Mesothelial cell of epicardium (in vitro differentiated cells): Measurements from ENCODE around the gene DGCR2. TPM values are rescaled to one million over a fixed set of nuclear protein-coding genes. Genes with fewer than 3 reads are reported as not detected.
"Not testable (repeated sequence)": the region's sequence is repeated elsewhere in the genome, so short reads cannot be mapped to it uniquely, and the experiment has no call there.

Experiments
- DNase-seq, 2 experiments: peaks; one replicate each; pipeline ENCODE4 v3.0.0; 2021; ENCODE audit warnings: low spot score in 2 of 2; ENCODE audit not compliant: unreplicated experiment in 2 of 2
- H3K27ac Mint-ChIP-seq: 2 replicates; pipeline ENCODE4 v1.8.0; 2021; ENCODE audit warnings: mixed read lengths
- H3K27me3 Mint-ChIP-seq: 2 replicates; pipeline ENCODE4 v1.8.0; 2021; ENCODE audit warnings: low read depth, mixed read lengths
- H3K36me3 Mint-ChIP-seq: 2 replicates; pipeline ENCODE4 v1.8.0; 2021; ENCODE audit warnings: mixed read lengths
- H3K4me1 Mint-ChIP-seq: 2 replicates; pipeline ENCODE4 v1.8.0; 2021; ENCODE audit warnings: mixed read lengths
- H3K4me3 Mint-ChIP-seq: 2 replicates; pipeline ENCODE4 v1.8.0; 2021; ENCODE audit warnings: mild to moderate bottlenecking, moderate library complexity, mixed read lengths
- H3K9me3 Mint-ChIP-seq: 2 replicates; pipeline ENCODE4 v1.8.0; 2021; ENCODE audit warnings: mixed read lengths
- total RNA-seq: library from RNA; stranded (reverse); gene quantifications from 3 replicates; pipeline ENCODE4 v1.2.1, GENCODE V29; 2021
- TF ChIP-seq, protein P1 (sequence below): fragments of 200-600 bp; sonication (generic); IDR thresholded peaks from one replicate; pipeline ENCODE4 v1.5.0; 2021; ENCODE audit warnings: antibody characterized with exemption; ENCODE audit not compliant: unreplicated experiment

The DGCR2 gene
- total RNA-seq, 1 donor from 2014 or later, result 78.3 TPM

DNA sequence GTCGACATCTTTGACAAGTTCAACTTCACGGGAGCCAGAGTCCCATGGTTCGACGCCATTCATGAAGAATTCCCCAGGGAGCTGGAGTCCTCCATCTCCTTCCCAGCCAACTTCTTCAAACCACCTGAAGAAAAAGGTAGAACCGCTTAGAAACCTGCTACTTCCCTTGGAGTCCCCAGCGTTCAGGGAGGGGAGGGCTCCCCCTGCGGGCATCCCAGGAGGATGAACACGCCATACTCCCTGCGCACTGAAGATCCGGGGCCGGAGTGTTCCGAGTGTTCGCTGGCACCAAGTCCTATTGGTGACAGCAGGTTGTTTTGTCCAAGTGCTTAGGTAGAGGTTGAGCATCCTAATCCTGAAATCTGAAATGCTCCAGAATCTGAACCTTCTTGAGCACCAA lies 134.4 kb downstream of the DGCR2 start:
- DNase-seq, result no peak
- TF ChIP-seq, protein P1, sequence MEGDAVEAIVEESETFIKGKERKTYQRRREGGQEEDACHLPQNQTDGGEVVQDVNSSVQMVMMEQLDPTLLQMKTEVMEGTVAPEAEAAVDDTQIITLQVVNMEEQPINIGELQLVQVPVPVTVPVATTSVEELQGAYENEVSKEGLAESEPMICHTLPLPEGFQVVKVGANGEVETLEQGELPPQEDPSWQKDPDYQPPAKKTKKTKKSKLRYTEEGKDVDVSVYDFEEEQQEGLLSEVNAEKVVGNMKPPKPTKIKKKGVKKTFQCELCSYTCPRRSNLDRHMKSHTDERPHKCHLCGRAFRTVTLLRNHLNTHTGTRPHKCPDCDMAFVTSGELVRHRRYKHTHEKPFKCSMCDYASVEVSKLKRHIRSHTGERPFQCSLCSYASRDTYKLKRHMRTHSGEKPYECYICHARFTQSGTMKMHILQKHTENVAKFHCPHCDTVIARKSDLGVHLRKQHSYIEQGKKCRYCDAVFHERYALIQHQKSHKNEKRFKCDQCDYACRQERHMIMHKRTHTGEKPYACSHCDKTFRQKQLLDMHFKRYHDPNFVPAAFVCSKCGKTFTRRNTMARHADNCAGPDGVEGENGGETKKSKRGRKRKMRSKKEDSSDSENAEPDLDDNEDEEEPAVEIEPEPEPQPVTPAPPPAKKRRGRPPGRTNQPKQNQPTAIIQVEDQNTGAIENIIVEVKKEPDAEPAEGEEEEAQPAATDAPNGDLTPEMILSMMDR, result no peak
- Mint-ChIP-seq H3K27ac (no peak overlapping the region), H3K27me3 (no peaks in the 10 kb centered on the region), H3K4me3 (no peak overlapping the region), H3K4me1 (no peaks in the 10 kb centered on the region), H3K9me3 (no peaks in the 10 kb centered on the region), H3K36me3 (no peaks in the 10 kb centered on the region)

DNA sequence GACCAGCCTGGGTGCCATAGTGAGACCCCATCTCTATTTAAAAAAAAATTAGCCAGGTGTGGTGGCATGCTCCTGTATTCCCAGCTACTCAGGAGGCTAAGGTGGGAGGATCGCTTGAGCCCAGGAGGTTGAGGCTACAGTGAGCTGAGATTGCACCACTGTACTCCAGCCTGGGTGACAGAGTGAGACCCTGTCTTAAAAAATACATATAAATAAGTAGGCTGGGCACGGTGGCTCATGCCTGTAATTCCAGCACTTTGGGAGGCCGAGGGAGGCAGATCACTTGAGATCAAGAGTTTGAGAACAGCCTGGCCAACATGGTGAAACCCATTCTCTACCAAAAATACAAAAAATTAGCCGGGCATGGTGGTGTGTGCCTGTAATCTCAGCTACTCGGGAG lies 135.1 kb downstream of the DGCR2 start:
- H3K36me3 Mint-ChIP-seq, H3K4me1 Mint-ChIP-seq, H3K27ac Mint-ChIP-seq: not testable (repeated sequence)

More for the DNA sequence above, 135.1 kb downstream of the DGCR2 start:
- not testable (repeated sequence) for H3K27me3 Mint-ChIP-seq, H3K9me3 Mint-ChIP-seq, H3K4me3 Mint-ChIP-seq, DNase-seq

Other genes with a start within 250 kb of the DGCR2 start
- gene DGCR6, start 216.1 kb downstream of the DGCR2 start, total RNA-seq, result 4.1 to 6.0 TPM (median 4.8 TPM) in 3 replicates
- 1.7 to 2.5 TPM (median 2.1 TPM) in 3 replicates for gene PRODH, start 186.1 kb downstream of the DGCR2 start, total RNA-seq
- not detected in 3 replicates for gene TSSK2, start 8.9 kb upstream of the DGCR2 start, total RNA-seq
- 17.3 to 18.5 TPM (median 18.1 TPM) in 3 replicates for gene ESS2, start 22.2 kb upstream of the DGCR2 start, total RNA-seq
- gene GSC2, start 27.9 kb upstream of the DGCR2 start, total RNA-seq, result not detected in 3 replicates
- 73.6 to 76.3 TPM (median 74.0 TPM) in 3 replicates for gene SLC25A1, start 56.3 kb upstream of the DGCR2 start, total RNA-seq
- gene CLTCL1, start 169.3 kb upstream of the DGCR2 start, total RNA-seq, result 4.4 to 5.9 TPM (median 4.7 TPM) in 3 replicates